K562 (cell line): ENCODE measurements around the gene WDR27. TPM values are rescaled to one million over a fixed set of nuclear protein-coding genes. Genes with fewer than 3 reads are reported as not detected.
A peak's percentile ranks its signal among the peaks of the same experiment; 100 is the strongest.

Experiments
- CTCF ChIP-seq, 3 experiments: IDR thresholded peaks in 2 of 3; conservative IDR thresholded peaks in 1 of 3; 2 replicates each; pipeline ENCODE4 v1.5.1; 2011 to 2012; ENCODE audit warnings: low read length in 3 of 3, mild to moderate bottlenecking in 3 of 3, control low read depth in 2 of 3, improper control_type of control experiment in 1 of 3, inconsistent platforms in 1 of 3, low read depth in 1 of 3, mixed read lengths in 1 of 3, moderate library complexity in 1 of 3; ENCODE audit not compliant: insufficient read depth in 2 of 3
- EP400 ChIP-seq: fragments of 450-650 bp; IDR thresholded peaks from 2 replicates; pipeline ENCODE4 v1.6.1; 2017; ENCODE audit warnings: antibody characterized with exemption, mild to moderate bottlenecking, moderate library complexity
- MAX ChIP-seq: sonication (generic); formaldehyde crosslinking; IDR thresholded peaks from 2 replicates; pipeline ENCODE4 v1.9.0; 2022; ENCODE audit warnings: mild to moderate bottlenecking, missing genetic modification reagents
- NR4A1 ChIP-seq, 2 experiments: fragments of 250-450 bp in 1 of 2; fragments of 450-650 bp in 1 of 2; sonication (Bioruptor Pico) in 1 of 2; IDR thresholded peaks; 2 replicates each; pipeline versions ENCODE4 v1.4.0 to v1.6.1; 2016 to 2020; ENCODE audit warnings: mild to moderate bottlenecking in 2 of 2, missing compliant biosample characterization in 1 of 2, missing genetic modification characterization in 1 of 2, moderate library complexity in 1 of 2
- RERE ChIP-seq: sonication (generic); formaldehyde crosslinking; IDR thresholded peaks from 2 replicates; pipeline ENCODE4 v1.8.0; 2023; ENCODE audit warnings: missing genetic modification reagents, mild to moderate bottlenecking, borderline replicate concordance
- STAG1 ChIP-seq: sonication (generic); formaldehyde crosslinking; IDR thresholded peaks from 2 replicates; pipeline ENCODE4 v1.5.0; 2020; ENCODE audit warnings: missing genetic modification reagents, borderline replicate concordance
- TBP ChIP-seq: optimal IDR thresholded peaks from 2 replicates; pipeline ENCODE3; 2011; ENCODE audit warnings: low read depth, low read length, improper control_type of control experiment
- ZNF140 ChIP-seq: fragments of 250-450 bp; sonication (Bioruptor Pico); IDR thresholded peaks from 2 replicates; pipeline ENCODE4 v1.8.0; 2021; ENCODE audit warnings: moderate library complexity, mild to moderate bottlenecking, inconsistent platforms
- ZNF740 ChIP-seq, 3 experiments: fragments of 200-800 bp in 1 of 3; sonication (Bioruptor generic) in 1 of 3; sonication (generic) in 1 of 3; formaldehyde crosslinking in 1 of 3; IDR thresholded peaks; 2 replicates each; pipeline versions ENCODE4 v1.6.1 to v1.8.0; 2016 to 2022; ENCODE audit warnings: mild to moderate bottlenecking in 2 of 3, missing compliant biosample characterization in 2 of 3, missing genetic modification characterization in 2 of 3, missing genetic modification reagents in 1 of 3
- polyA plus RNA-seq, 8 experiments: library from polyadenylated mRNA; depleted of rRNA in 4 of 8; stranded (reverse) in 5 of 8; unstranded in 3 of 8; fragments of >200 nt; fragmentation: Nextera tagmentation in 2 of 8; fragmentation: Illumina TruSeq in 1 of 8; extraction: Ambion mirVana in 2 of 8; extraction: Trizol in 1 of 8; gene quantifications; 2 replicates each; pipeline versions ENCODE4 v1.2.1 to v1.2.3, GENCODE V29; 2011 to 2014; ENCODE audit warnings: inconsistent platforms in 1 of 8, missing spikeins in 1 of 8
- total RNA-seq, 7 experiments: library from RNA; depleted of rRNA in 6 of 7; stranded (reverse); fragments of >200 nt in 6 of 7; fragmentation: Illumina TruSeq in 2 of 7; extraction: Trizol in 2 of 7; gene quantifications; 2 replicates each; pipeline versions ENCODE4 v1.2.1 to v1.2.3, GENCODE V29; 2011 to 2021; ENCODE audit warnings: low replicate concordance in 1 of 7
- TF ChIP-seq, protein P1 (sequence below): sonication (generic); formaldehyde crosslinking; IDR thresholded peaks from 2 replicates; pipeline ENCODE4 v1.8.1; 2023; ENCODE audit warnings: mild to moderate bottlenecking, missing genetic modification reagents

Gene WDR27
- total and polyA plus RNA-seq, 9 of the 15 experiments (the other 6 are each of a cell fraction or from before 2014, with no cell fraction given), result 4.3 to 77.2 (median 22.7) TPM

GRCh38 chr6:169724494-169725124, 22.8 kb upstream of the WDR27 start, which contains the start of gene PHF10 (continued):
- TF ChIP-seq MAX (CRISPR knock-in tag), result peak; percentile 94
- TF ChIP-seq NR4A1 (CRISPR knock-in tag; IDR thresholded peaks at IDR 0.05), result 0 out of 2 replicates have a peak, but pooled peaks have one; percentile 6
- 0 out of 2 replicates have a peak, but pooled peaks have one; percentile 44 for TF ChIP-seq NR4A1 (tag; IDR thresholded peaks at IDR 0.05)
- no peak for TF ChIP-seq ZNF140 (CRISPR knock-in tag)
- TF ChIP-seq ZNF740 (CRISPR knock-in tag; IDR thresholded peaks at IDR 0.05), result peak; percentile 64
- TF ChIP-seq ZNF740 (tag; IDR thresholded peaks at IDR 0.05), result no peak; a peak in 1 of 4 replicates
- TF ChIP-seq, protein P1, sequence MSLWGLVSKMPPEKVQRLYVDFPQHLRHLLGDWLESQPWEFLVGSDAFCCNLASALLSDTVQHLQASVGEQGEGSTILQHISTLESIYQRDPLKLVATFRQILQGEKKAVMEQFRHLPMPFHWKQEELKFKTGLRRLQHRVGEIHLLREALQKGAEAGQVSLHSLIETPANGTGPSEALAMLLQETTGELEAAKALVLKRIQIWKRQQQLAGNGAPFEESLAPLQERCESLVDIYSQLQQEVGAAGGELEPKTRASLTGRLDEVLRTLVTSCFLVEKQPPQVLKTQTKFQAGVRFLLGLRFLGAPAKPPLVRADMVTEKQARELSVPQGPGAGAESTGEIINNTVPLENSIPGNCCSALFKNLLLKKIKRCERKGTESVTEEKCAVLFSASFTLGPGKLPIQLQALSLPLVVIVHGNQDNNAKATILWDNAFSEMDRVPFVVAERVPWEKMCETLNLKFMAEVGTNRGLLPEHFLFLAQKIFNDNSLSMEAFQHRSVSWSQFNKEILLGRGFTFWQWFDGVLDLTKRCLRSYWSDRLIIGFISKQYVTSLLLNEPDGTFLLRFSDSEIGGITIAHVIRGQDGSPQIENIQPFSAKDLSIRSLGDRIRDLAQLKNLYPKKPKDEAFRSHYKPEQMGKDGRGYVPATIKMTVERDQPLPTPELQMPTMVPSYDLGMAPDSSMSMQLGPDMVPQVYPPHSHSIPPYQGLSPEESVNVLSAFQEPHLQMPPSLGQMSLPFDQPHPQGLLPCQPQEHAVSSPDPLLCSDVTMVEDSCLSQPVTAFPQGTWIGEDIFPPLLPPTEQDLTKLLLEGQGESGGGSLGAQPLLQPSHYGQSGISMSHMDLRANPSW, result 0 out of 2 replicates have a peak, but pooled peaks have one; percentile 50
- TF ChIP-seq TBP, result peak; percentile 38
- 0 out of 2 replicates have a peak, but pooled peaks have one; percentile 77 for TF ChIP-seq RERE
- TF ChIP-seq CTCF (IDR thresholded peaks at IDR 0.05 in 2 of 3, conservative IDR thresholded peaks at IDR 0.05 in 1 of 3; ENCODE audit: insufficient read depth in 2 of 3, low read depth in 1 of 3, low read length in 3 of 3), result 0 out of 6 replicates have a peak, but pooled peaks of 1 of the 3 experiments have one; percentile 5
- TF ChIP-seq STAG1 (CRISPR knock-in tag), result no peak
- TF ChIP-seq EP400, result peak; percentile 85; the same call in 1 of the 2 replicates
